Lung (tissue), 12 donors: ENCODE measurements around the gene SLC25A13. TPM values are rescaled to one million over a fixed set of nuclear protein-coding genes. Genes with fewer than 3 reads are reported as not detected.

Source experiments
- ATAC-seq: fragments of 200-7000 bp; cut with Tn5 transposase; one replicate; pipeline ENCODE4 v1.9.1; 2020; ENCODE audit warnings: moderate number of reproducible peaks; ENCODE audit not compliant: insufficient read depth, low FRiP score
- DNase-seq, 3 donors: peaks; one replicate each; pipeline ENCODE4 v3.0.0-alpha.2; 2013 to 2017
- H3K27ac ChIP-seq, 2 donors: one replicate each; pipeline ENCODE4 v1.5.1; 2013; ENCODE audit warnings: mild to moderate bottlenecking in 2 of 2, moderate library complexity in 2 of 2, control low read depth in 1 of 2, inconsistent platforms in 1 of 2, low read depth in 1 of 2, low read length in 1 of 2
- H3K27me3 ChIP-seq, 3 donors: one replicate each; pipeline ENCODE4 v1.5.1; 2013; ENCODE audit warnings: low read length in 2 of 3; ENCODE audit not compliant: control insufficient read depth in 3 of 3, insufficient read depth in 3 of 3
- H3K36me3 ChIP-seq, 4 donors: one replicate each; pipeline ENCODE4 v1.5.1; 2013; ENCODE audit warnings: low read length in 4 of 4, mild to moderate bottlenecking in 1 of 4, moderate library complexity in 1 of 4; ENCODE audit not compliant: control insufficient read depth in 4 of 4, insufficient read depth in 4 of 4
- H3K4me1 ChIP-seq, 5 donors: one replicate each; pipeline ENCODE4 v1.5.1; 2013; ENCODE audit warnings: low read length in 5 of 5, mild to moderate bottlenecking in 2 of 5, moderate library complexity in 1 of 5; ENCODE audit not compliant: control insufficient read depth in 5 of 5, insufficient read depth in 5 of 5
- H3K4me3 ChIP-seq: one replicate; pipeline ENCODE4 v1.5.1; 2013; ENCODE audit warnings: mild to moderate bottlenecking, control low read depth, moderate library complexity
- H3K9ac ChIP-seq, 2 donors: one replicate each; pipeline ENCODE4 v1.5.1; 2013; ENCODE audit warnings: low read length in 2 of 2, control low read depth in 1 of 2; ENCODE audit not compliant: insufficient read depth in 1 of 2
- H3K9me3 ChIP-seq, 4 donors: one replicate each; pipeline ENCODE4 v1.5.1; 2013; ENCODE audit warnings: low read length in 3 of 4, mild to moderate bottlenecking in 1 of 4, moderate library complexity in 1 of 4; ENCODE audit not compliant: control insufficient read depth in 4 of 4, insufficient read depth in 3 of 4
- CTCF ChIP-seq: IDR thresholded peaks from 2 replicates; pipeline ENCODE4 v1.5.1; 2012; ENCODE audit warnings: mild to moderate bottlenecking; ENCODE audit errors: control extremely low read depth, extremely low read depth
- WGBS, 2 donors: extraction: QIAGEN DNeasy Blood & Tissue Kit; methylation state at CpG; one replicate each; pipeline ENCODE4 v1.1.7; 2013; 5-methylcytosine and 5-hydroxymethylcytosine counted together
- polyA plus RNA-seq, 2 donors: library from polyadenylated mRNA; stranded (reverse); fragments of 200-250 nt; gene quantifications; one replicate each; pipeline ENCODE4 v1.2.1, GENCODE V29; 2013
- total RNA-seq, 2 donors: library from RNA; depleted of rRNA in 1 of 2; stranded (reverse); fragments of >200 nt in 1 of 2; gene quantifications; one replicate each; pipeline ENCODE4 v1.2.1, GENCODE V29; 2014 to 2021
- donor health status: control.
- donor health status: control.
- donor health status: Bipolar disorder and iron deficiency.
- donor health status: healthy.
- donor health status: DM: yes; HTN: yes; CAD: no.

SLC25A13 gene
- total and polyA plus RNA-seq, 4 donors, result 7.8 to 40.8 (median 19.6) TPM

- Histone ChIP-seq H3K27ac (no peak overlapping the region), H3K9me3 (no peaks in the 10 kb centered on the region), H3K4me1 (no peaks in the 10 kb centered on the region), H3K4me3 (no peak overlapping the region), H3K27me3 (no peaks in the 10 kb centered on the region), H3K9ac (no peak overlapping the region), H3K36me3 (peaks cover 0 to 5% (median 0%) of the 10 kb centered on the region in 4 donors)
- TF ChIP-seq CTCF, result no peak
- WGBS, 2 donors, result 95 to 100% methylated on average over 1 of the region's 1 CpG
- no peak for ATAC-seq
- no peak for DNase-seq
These were observed 121.2 kb downstream of the SLC25A13 start for GRCh38 chr7:96200740-96201139.

GRCh38 chr7:96199421-96199820 is 122.5 kb downstream of the SLC25A13 start:
- ATAC-seq (no peak), DNase-seq (no peak)
- WGBS, 2 donors, result 89 to 100% methylated on average over 1 of the region's 1 CpG

GRCh38 chr7:96198047-96198636 is 123.8 kb downstream of the SLC25A13 start:
- Histone ChIP-seq H3K9me3 (no peaks in the 10 kb centered on the region), H3K4me1 (no peaks in the 10 kb centered on the region), H3K36me3 (peaks cover 0 to 4% (median 0%) of the 10 kb centered on the region in 4 donors), H3K9ac (no peak overlapping the region), H3K27me3 (no peaks in the 10 kb centered on the region), H3K27ac (no peak overlapping the region), H3K4me3 (no peak overlapping the region)
- whole genome bisulfite sequencing, 2 donors, result 92 to 93% methylated on average over 3 of the region's 3 CpGs
- TF ChIP-seq CTCF, result no peak
- ATAC-seq (no peak), DNase-seq (peak in 1 of 3 donors; percentile 27)

More at GRCh38 chr7:96199421-96199820, 122.5 kb downstream of the SLC25A13 start:
- Histone ChIP-seq H3K36me3 (peaks cover 0 to 5% (median 0%) of the 10 kb centered on the region in 4 donors), H3K9me3 (no peaks in the 10 kb centered on the region), H3K4me3 (no peak overlapping the region), H3K4me1 (no peaks in the 10 kb centered on the region), H3K27me3 (no peaks in the 10 kb centered on the region), H3K9ac (no peak overlapping the region), H3K27ac (no peak overlapping the region)
- no peak for TF ChIP-seq CTCF

- H3K9me3 ChIP-seq, result no peaks in the 10 kb centered on the region
- no peak for DNase-seq
- no peaks in the 10 kb centered on the region for H3K27me3 ChIP-seq
- WGBS, 2 donors, result 95 to 96% methylated on average over 4 of the region's 4 CpGs
- no peaks in the 10 kb centered on the region for H3K4me1 ChIP-seq
- peaks cover 0 to 10% (median 3%) of the 10 kb centered on the region in 4 donors for H3K36me3 ChIP-seq
- H3K9ac ChIP-seq, result no peak overlapping the region
- no peak overlapping the region for H3K4me3 ChIP-seq
- no peak for ATAC-seq
- TF ChIP-seq CTCF, result no peak
- no peak overlapping the region for H3K27ac ChIP-seq
These were observed 125.2 kb downstream of the SLC25A13 start for GRCh38 chr7:96196676-96197075.
